GM19035 (cell line): ENCODE results near the gene ZMAT3.
"Not testable (repeated sequence)": the region's sequence is repeated elsewhere in the genome, so short reads cannot be mapped to it uniquely, and the experiment has no call there.

ENCODE experiments used
- ATAC-seq: cut with Tn5 transposase; IDR thresholded peaks from one replicate; pipeline ENCODE4 v1.9.1; 2021; ENCODE audit not compliant: unreplicated experiment

The ZMAT3 gene

DNA sequence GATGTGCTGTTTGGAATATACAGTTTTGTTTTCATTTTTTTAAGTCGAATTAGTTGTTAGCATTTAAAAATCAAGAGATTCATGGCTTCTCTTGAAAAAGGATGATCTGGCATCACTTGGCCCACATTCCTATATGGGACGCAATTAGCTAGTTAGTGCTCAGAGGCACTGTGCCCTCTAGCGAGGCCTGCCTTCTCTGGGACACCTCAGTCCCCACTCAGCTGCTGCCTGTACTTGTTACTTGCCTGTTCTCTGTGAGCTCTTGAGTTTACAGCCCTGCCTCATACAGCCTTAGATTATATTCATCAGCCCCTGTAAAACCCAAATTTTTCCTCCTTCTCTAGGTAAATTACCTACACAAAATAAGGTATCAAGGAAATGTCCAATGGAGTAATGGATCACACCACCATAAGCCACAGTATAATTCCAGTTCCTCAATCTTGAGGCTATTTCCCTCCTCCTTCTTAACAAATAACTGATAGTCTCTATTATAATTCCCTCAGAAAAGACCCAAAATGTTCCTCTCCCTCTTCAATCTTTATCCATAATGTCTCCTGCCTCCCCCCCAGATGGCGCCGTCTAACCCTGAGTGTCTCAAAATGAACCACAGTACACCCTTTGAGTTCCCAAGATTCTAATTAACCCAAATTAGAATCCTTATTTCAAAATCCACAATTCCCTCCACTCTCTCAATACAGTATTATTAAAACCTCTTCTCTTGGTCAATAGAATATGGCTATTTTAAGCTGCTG lies 2.7 kb downstream of the ZMAT3 start:
- ATAC-seq: no peak

DNA sequence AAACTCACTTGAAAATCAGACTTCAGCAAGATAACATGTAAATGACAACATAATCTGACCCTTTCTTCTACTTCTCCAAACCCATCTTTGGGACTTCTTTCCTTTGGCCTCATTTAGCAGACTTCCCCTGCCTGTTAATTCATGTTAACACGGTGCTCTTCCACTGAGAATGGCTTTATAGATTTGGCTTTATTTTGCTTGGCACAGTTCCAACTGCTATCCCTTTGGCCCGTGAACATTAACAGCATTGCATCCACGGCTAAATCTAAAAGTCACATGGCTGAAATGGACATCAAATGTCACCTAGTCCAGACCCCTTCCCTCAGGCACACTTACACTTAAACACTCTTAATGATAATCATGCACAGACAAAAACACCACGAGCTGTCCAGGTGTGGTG lies 3.8 kb downstream of the ZMAT3 start:
- no peak for ATAC-seq

DNA sequence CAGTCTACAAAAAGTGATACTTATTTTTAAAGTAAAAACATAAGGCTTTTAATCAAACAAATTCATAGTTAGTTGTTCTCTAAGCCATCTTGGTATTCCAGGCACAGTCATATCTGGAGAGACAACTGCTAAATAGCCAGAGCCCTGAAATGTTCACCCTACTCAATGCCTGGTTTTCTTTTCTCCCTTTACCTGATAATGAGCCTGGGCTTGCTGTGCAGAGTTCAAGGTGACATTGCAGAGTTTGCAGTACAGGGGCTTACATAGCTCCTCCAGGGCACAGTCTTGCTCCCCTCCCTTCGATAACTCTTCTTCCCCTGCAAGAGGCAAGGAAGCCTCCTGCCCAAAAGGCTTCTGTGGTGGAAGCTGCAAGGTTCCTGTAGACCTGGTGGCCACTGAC lies 4.3 kb downstream of the ZMAT3 start:
- ATAC-seq: no peak

DNA sequence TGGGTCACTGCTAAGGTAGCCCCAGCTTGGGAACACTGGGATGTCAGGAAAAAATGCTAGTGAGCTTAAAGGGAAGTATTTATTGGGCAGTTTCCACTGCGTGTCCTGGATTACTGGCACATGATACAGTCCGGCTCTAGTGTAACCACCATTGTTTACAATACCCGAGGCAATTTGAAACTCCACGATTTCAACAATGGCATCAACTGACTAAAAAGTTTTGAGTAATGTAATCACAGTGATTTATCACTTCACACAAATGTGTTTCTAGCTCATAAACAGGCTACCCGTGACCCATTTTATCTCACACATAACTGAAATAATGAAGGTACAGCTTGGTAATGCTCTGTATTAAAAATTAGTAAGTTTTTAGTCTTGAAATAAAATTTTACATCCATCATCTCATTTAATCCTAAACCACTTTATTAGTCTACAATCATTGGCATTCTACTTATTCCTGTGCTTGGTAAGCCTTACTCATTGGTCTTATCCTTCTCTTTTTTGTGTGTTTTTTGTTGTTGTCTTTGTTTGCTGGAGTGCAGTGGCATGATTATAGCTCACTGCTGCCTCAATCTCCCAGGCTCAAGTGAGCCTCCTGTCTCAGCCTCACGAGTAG lies 7.6 kb downstream of the ZMAT3 start:
- ATAC-seq: no peak

DNA sequence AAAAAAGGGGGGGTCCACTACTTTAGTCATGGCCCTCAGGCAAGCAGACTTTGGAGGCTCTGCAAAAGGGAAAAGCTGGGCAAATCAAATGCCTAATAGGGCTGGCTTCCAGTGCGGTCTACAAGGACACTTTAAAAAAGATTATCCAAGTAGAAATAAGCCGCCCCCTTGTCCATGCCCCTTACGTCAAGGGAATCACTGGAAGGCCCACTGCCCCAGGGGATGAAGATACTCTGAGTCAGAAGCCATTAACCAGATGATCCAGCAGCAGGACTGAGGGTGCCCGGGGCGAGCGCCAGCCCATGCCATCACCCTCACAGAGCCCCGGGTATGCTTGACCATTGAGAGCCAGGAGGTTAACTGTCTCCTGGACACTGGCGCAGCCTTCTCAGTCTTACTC lies 15.3 kb downstream of the ZMAT3 start:
- no peak for ATAC-seq

DNA sequence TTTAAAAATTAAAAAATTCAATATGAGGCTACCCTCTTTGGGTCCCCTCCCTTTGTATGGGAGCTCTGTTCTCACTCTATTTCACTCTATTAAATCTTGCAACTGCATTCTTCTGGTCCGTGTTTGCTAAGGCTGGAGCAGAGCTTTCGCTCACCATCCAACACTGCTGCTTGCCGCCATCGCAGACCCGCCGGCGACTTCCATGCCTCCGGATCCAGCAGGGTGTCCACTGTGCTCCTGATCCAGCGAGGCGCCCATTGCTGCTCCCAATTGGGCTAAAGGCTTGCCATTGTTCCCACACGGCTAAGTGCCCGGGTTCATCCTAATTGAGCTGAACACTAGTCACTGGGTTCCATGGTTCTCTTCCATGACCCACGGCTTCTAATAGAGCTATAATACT lies 17.0 kb downstream of the ZMAT3 start:
- ATAC-seq: not testable (repeated sequence)

DNA sequence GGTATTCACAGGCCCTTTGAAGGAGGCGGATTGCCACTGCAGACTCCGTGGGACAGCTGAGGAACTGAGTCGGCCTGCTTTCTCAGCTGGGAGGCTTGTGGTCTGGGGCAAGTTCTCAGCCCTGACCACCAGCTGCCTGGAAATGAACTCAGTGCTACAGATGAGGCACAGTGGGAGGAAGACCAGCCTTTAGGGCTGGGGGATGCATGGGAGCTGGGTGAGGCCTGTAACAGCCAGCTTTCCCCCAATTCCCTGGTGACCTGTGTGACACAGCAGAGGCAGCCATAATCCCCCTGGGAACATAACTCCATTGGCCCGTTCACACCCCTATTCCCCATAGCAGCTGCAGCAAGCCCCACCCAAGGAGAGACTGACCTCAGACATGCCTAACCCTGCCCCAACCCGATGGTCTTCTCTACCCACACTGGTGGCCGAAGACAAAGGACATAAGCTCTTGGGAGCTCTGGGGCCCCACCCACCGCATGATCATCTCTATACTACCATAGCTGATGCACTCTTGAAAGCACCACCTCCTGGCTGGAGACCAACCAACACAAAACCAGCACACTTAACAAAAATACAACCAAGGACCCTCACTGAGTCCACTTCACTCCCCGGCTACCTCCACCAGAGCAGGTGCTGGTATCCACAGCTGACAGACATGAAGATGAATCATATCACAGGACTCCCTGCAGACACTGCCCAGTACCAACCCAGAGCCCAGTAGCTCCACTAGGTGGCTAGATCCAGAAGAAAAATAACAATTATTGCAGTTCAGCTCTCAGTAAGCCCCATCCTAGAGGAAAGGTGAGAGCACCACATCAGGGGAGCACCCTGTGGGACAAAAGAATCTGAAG lies 24.9 kb downstream of the ZMAT3 start:
- peak; percentile 84 for ATAC-seq

DNA sequence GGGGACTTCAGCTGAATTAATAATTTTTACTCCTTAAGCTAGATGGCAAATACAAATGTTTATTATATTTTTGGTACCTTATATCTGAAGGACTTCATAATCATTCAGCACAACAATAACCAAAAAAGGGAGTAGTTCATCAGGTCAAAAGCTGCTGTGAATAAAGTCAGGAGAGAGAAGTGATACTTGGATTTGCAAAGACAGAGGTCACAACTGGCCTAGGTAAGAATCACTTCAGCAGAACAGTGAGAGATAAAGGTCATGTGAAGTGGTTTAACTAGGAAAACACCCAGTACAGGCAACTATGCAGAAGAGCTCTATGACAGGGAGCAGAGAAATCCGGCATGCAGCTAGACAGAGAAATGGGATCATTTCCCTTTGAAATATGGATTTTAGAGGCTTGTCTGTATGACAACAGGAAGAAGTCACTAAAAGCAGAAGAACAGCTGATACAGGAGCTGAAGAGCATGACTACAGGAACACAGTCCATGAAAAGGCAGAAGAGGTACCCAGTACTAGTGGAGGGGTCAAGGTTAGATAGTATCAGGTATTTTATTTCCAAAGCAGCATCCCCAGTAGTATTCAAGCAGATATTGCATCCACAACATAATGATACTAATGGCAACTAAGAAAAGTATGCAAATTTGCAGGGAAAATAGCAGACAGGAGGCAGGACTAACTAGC lies 25.7 kb downstream of the ZMAT3 start:
- peak; percentile 54 for ATAC-seq

DNA sequence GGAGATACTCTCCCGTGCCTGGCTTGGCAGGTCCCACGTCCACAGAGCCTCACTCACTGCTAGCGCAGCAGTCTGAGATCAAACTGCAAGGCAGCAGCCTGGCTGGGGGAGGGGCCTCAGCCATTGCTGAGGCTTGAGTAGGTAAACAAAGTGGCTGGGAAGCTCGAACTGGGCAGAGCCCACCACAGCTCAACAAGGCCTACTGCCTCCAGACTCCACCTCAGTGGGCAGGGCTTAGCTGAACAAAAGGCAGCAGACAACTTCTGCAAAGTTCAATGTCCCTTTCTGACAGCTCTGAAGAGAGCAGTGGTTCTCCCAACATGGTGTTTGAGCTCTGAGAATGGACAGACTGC lies 32.7 kb downstream of the ZMAT3 start:
- ATAC-seq: not testable (repeated sequence)

DNA sequence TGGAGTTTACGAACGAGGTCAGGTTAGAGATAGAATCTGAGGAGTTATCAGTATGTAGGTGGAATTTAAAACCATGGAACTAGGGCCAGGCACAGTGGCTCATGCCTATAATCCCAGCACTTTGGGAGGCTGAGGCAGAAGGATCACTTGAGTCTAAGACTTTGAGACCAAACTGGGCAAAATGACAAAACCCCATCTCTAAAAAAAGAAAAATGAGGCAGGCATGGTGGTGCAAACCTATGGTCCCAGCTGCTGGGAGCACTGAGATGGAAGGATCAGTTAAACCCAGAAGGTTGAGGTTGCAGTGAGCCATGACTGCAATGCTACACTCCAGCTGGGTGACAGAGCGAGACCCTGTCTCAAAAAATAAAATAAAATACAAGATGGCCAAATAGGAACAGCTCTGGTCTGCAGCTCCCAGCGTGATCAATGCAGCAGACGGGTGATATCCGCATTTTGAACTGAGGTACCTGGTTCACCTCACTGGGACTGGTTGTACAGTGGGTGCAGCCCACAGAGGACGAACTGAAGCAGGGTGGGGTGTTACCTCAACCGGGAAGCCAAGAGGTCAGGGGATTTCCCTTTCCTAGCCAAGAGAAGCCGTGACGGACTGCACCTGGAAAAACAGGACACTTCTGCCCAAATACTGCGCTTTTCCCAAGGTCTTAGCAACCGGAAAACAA lies 33.3 kb downstream of the ZMAT3 start:
- ATAC-seq: no peak

DNA sequence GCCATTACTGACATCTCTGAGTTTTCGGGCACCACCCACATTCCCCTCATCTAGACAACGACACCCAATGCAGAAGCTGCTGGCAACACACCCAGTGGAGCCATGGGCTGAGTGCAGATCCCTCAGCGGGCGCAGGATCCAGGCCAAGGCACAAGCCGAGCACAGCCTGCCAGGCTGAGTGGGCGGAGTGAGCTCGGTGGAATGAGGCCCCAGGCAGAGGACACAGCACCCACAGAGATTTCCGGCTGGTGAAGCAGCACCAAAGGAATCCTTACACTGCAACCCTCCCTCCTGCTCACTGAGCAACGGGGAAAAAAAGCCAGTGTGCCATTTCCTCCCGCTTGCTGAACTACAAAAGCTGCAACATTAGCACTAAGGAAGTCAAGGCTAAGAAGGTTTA lies 34.3 kb downstream of the ZMAT3 start:
- ATAC-seq: no peak

DNA sequence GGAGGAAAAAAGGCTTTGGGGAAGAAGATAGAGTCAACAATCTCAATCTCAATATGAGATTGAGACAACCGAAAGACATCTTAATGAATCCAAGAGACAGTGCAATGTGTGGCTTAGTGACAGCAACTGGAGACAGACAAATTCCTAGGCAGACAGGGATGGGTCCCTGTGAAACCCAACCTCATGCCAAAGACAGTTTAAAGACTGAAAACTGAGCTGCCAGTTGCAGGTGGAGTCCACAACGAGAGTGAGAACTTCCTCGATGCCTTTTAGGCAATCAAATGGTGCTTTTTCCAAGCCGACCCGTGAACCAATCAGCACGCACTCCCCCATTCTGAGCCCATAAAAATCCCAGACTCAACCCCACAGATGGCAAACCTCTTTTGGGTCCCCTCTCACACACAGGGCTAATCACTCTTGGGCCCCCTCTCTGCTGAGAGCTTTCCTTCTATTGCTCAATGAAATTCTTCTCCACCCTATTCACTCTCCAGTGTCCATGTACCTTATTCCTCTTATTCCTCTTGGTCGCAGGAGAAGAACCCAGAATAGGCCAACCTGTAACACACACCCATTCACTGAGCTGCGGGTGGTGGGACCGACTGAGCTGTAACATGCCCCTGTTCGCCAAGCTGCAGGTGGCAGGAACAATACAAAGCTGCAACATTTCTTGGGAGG lies 34.8 kb downstream of the ZMAT3 start:
- ATAC-seq: no peak

DNA sequence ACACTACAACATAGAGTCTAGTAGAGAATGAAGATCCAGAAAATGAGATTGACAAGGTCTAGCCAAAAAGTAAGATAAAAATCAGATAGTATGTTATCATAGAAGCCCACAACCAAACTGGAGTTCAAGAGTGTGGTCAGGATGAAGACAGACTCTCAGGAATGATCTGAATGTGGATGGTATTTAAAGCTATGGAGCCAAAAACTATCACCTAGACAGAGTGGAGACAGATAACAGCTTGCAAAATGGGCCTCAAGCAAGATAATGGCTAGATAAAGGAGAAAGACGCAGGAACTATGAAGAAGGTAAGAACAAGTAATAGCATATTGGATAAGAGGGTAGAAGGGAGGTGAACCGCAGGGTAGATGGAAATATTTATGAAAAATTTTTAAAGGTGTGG lies 35.4 kb downstream of the ZMAT3 start:
- no peak for ATAC-seq

DNA sequence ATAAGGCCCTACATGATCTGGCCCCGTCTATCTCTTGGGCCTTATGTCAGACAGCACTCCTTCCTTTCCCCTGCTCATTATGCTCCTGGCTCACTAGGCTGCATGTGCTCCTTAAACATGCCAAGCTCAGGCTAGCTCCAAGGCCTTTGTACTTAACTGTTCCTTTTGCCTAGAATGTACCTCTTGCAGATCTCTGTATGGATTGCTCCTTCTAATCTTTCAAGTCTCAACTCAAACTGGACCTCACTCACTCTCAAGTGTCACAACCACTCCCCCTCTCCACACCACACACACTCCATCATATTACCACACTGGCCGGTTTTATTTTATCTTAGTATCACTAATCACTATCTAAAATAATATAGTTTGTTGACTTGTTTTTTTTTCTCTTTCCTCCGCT lies 36.4 kb downstream of the ZMAT3 start:
- no peak for ATAC-seq

DNA sequence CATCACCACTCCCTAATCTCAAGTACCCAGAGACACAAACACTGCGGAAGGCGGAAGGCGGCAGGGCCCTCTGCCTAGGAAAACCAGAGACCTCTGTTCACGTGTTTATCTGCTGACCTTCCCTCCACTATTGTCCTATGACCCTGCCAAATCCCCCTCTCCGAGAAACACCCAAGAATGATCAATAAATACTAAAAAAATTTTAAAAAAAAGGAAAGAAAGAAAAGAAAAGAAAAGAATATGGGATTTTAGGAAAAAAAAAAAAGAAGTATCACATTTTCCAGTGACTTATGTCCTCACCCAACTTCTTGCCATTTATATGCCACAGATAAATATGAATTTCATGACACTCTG lies 38.3 kb downstream of the ZMAT3 start:
- ATAC-seq: not testable (repeated sequence)

DNA sequence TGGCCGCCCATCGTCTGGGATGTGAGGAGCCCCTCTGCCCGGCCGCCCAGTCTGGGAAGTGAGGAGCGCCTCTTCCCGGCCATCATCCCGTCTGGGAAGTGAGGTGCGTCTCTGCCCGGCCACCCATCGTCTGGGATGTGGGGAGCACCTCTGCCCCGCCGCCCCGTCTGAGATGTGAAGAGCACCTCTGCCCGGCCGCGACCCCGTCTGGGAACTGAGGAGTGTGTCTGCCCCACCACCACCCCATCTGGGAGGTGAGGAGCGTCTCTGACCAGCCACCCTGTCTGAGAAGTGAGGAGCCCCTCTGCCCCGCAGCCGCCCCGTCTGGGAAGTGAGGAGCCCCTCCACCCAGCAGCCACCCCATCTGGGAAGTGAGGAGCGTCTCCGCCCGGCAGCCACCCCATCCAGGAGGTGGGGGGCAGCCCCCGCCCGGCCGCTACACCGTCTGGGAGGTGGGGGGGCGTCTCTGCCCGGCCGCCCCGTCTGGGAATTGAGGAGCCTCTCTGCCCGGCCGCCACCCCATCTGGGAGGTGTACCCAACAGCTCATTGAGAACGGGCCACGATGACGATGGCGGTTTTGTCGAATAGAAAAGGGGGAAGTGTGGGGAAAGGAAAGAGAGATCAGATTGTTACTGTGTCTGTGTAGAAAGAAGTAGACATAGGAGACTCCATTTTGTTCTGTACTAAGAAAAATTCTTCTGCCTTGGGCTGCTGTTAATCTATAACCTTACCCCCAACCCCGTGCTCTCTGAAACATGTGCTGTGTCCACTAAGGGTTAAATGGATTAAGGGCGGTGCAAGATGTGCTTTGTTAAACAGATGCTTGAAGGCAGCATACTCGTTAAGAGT lies 38.9 kb downstream of the ZMAT3 start:
- not testable (repeated sequence) for ATAC-seq

DNA sequence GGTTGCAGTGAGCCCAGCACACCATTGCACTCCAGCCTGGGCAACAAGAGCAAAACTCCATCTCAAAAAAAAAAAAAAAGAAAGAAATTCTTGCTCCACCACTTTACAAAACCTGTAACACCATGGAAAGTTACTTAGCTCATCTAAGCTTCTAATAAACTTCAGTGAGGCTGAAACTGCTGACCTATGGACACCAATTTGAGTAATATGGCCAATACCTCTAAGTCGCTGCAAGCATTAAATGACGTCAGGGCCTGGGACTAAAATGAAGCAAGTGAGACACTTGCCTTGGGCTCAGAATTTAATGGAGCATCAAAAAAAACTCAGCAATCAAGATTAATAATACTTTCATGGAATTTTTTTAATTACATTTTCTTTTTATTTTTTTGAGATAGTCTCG lies 42.5 kb downstream of the ZMAT3 start:
- ATAC-seq: no peak

DNA sequence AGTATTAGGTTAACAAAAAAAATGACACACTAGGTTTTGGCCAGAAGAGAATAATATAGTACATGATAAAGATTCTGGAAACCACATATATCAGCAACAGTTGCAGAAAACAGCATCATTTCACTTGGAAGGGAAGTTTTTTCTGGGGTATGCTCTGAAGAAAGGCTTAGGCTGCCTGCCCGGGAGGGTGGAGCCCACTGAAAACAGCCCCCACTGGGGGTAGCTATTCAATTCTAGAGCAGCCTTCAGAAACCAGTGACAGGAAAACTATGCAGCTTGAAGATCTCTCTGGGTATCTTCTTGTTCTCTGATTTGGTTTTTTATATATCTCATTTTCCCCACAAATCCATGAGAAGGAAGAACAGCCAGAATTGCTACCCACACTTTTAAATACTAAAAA lies 43.2 kb downstream of the ZMAT3 start:
- no peak for ATAC-seq

DNA sequence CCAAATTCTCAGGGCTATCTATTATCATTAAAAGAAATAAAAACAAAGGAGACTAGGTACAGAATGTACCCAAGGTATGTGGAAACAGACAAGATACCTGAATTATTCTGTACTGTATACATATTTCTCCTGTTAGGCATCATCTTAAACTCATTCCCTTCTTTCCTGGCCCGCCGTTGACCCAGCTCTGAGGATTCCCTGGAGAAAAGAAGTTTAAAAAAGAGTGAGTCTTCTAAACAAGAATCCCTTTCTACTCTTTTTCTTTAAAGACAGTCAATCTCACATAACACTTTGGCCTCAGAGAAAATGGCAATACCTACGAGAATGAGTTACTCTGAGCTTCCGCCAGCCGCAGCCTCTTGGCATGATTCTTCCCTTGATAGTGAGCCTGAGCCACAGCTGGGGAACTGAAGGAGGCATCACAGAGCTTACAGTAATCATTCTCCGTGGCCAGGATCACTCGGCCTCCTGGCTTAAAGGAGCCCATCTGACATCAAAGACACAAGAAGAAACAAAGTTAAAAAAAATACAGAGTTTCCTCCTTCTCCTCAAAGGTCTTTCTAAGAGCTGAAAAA lies 44.2 kb downstream of the ZMAT3 start:
- ATAC-seq: no peak
